ENCODE data around the gene CYFIP2. TPM values are rescaled to one million over a fixed set of nuclear protein-coding genes. Genes with fewer than 3 reads are reported as not detected.

CYFIP2 gene
- total RNA-seq, 2 experiments from 2014 or later: 271 to 287 TPM

DNA sequence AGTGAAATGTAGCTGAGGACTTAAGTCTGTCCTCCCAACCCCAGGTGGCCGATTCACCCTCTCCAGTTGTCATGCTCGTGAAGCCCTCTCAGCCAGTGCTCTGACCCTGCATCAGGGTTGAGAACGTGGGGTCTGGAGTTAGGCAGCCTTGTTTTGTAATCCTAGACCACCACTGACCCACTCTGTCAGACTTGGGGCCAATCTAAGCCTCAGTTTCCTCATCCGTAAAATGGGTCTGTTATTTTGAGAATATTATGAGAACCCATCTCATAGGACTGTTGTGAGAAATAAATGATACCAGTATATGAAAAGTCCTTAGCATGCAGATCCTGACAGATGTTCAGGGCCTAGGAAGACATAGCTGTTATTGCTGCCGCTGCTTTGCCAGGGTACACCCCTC is 37.1 kb downstream of the CYFIP2 start:
- Mint-ChIP-seq H3K4me1 (ENCODE audit: low read depth) (peaks cover 62% of the 10 kb centered on the region), H3K36me3 (ENCODE audit: low read depth) (peaks cover 96% of the 10 kb centered on the region), H3K4me3 (no peak overlapping the region), H3K27ac (peak overlapping the region; percentile 80), H3K27me3 (no peaks in the 10 kb centered on the region), H3K9me3 (no peaks in the 10 kb centered on the region)
- no peak overlapping the region for H3K4me3 ChIP-seq (ENCODE audit: low read length)
- H3K27ac ChIP-seq (ENCODE audit: low read depth in 1 of 2, low read length in 2 of 2): peak overlapping the region; percentile 54 to 65
- ChIA-PET CTCF (interaction anchor here (1.1 to 2.0 kb wide), 5 partner anchors 31 to 187 kb away, joined by 3 to 14 read pairs (median 7); partner anchors contain the start of gene MED7), POLR2A (interaction anchor here (0.8 to 6.5 kb wide), 13 partner anchors 9 to 160 kb away, joined by 3 to 77 read pairs (median 6); partner anchors contain the start of genes CYFIP2 and MED7)
- peaks cover 50% of the 10 kb centered on the region for H3K4me1 ChIP-seq (ENCODE audit: insufficient read depth, low read length)
- peaks cover 72% of the 10 kb centered on the region for H3K36me3 ChIP-seq (ENCODE audit: insufficient read depth, low read length)
- ATAC-seq (ENCODE audit: poor library complexity) (no peak), DNase-seq (no peak)
- intact Hi-C loops (cut with DNase I, micrococcal nuclease): loop anchor here in 1 of 2 experiments (2.0 kb wide), 1 partner anchor 14 kb away; no protein-coding TSS in a partner anchor
- TF ChIP-seq, protein P1, sequence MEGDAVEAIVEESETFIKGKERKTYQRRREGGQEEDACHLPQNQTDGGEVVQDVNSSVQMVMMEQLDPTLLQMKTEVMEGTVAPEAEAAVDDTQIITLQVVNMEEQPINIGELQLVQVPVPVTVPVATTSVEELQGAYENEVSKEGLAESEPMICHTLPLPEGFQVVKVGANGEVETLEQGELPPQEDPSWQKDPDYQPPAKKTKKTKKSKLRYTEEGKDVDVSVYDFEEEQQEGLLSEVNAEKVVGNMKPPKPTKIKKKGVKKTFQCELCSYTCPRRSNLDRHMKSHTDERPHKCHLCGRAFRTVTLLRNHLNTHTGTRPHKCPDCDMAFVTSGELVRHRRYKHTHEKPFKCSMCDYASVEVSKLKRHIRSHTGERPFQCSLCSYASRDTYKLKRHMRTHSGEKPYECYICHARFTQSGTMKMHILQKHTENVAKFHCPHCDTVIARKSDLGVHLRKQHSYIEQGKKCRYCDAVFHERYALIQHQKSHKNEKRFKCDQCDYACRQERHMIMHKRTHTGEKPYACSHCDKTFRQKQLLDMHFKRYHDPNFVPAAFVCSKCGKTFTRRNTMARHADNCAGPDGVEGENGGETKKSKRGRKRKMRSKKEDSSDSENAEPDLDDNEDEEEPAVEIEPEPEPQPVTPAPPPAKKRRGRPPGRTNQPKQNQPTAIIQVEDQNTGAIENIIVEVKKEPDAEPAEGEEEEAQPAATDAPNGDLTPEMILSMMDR (IDR thresholded peaks at IDR 0.05): no peak
- no peaks in the 10 kb centered on the region for H3K9me3 ChIP-seq (ENCODE audit: control insufficient read depth in 1 of 2, insufficient read depth in 1 of 2, low read length in 2 of 2)
- H3K27me3 ChIP-seq (ENCODE audit: control insufficient read depth in 1 of 2, insufficient read depth in 2 of 2, low read length in 2 of 2): no peaks in the 10 kb centered on the region

DNA sequence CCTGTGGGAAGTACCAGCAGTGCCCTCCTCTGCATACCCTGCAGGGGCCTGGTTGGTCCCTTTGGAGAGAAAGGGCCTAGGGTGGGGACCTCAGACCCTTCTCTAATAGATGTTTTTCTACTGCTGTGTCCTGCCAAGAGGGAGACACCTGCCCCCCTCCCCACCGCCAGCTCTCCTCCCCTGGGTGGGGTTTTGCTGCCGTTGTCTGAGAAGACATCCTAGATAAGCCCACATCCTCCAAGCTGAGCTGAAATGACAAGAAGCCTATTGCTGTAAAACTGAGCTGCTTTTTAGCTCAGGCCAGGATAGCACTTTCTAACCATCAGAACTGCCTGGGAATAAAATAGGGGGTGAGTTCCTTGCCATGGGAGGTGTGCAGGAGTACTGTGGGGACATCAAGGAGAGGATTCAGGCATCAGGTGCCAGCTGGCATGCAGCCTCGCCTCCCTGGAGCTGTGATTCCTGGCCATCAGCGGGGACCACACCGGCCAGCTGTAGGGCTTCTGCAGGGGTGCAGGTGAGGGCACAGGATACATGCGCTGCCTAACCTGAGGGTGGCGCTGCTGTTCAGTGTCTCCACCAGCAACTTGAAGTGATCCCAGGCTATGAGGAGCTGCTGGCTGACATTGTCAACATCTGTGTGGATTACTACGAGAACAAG is 37.9 kb downstream of the CYFIP2 start:
- intact Hi-C loops (cut with DNase I, micrococcal nuclease): loop anchor here in 1 of 2 experiments (2.0 kb wide), 1 partner anchor 15 kb away; no protein-coding TSS in a partner anchor
- no peaks in the 10 kb centered on the region for H3K27me3 Mint-ChIP-seq
- TF ChIP-seq, protein P1 (IDR thresholded peaks at IDR 0.05): peak; percentile 26
- Histone ChIP-seq H3K4me1 (ENCODE audit: insufficient read depth, low read length) (peaks cover 57% of the 10 kb centered on the region), H3K36me3 (ENCODE audit: insufficient read depth, low read length) (peaks cover 72% of the 10 kb centered on the region), H3K27me3 (ENCODE audit: control insufficient read depth in 1 of 2, insufficient read depth in 2 of 2, low read length in 2 of 2) (no peaks in the 10 kb centered on the region), H3K4me3 (ENCODE audit: low read length) (peak overlapping the region; percentile 42), H3K27ac (ENCODE audit: low read depth in 1 of 2, low read length in 2 of 2) (peak overlapping the region; percentile 54 to 65), H3K9me3 (ENCODE audit: control insufficient read depth in 1 of 2, insufficient read depth in 1 of 2, low read length in 2 of 2) (no peaks in the 10 kb centered on the region)
- peak overlapping the region; percentile 87 for H3K4me3 Mint-ChIP-seq
- peaks cover 96% of the 10 kb centered on the region for H3K36me3 Mint-ChIP-seq (ENCODE audit: low read depth)
- peak; percentile 72 for ATAC-seq (ENCODE audit: poor library complexity)
- H3K27ac Mint-ChIP-seq: peak overlapping the region; percentile 80
- H3K9me3 Mint-ChIP-seq: no peaks in the 10 kb centered on the region
- POLR2A ChIA-PET: interaction anchor here (0.8 to 6.5 kb wide), 15 partner anchors 9 to 161 kb away, joined by 3 to 77 read pairs (median 6); partner anchors contain the start of genes CYFIP2 and MED7
- CTCF ChIA-PET: interaction anchor here (0.7 to 2.0 kb wide), 19 partner anchors 9 to 188 kb away, joined by 3 to 14 read pairs (median 4); partner anchors contain the start of gene MED7
- peak; percentile 45 to 86 (median 56) for DNase-seq
- peaks cover 70% of the 10 kb centered on the region for H3K4me1 Mint-ChIP-seq (ENCODE audit: low read depth)

DNA sequence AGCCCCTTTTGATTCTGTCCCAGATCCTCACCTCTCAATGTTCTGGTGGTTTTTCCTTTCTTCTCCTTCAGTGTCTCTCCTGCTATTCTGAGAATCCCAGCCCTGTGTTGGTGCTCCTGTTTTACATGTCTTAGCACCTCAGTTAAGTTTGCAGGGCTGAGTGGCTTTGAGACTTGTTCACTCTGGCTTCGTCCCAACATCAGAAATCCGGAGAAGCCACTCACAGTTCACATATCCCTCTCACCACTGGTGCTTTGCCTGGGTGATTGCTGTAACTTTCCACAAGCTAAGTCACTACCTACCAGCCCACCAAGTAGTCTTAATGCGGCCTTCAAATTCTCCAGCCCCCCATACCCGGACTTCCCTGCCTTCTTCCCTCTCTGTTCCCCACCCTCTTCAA is 40.2 kb downstream of the CYFIP2 start:
- H3K4me3 ChIP-seq (ENCODE audit: low read length): no peak overlapping the region
- intact Hi-C loops (cut with DNase I, micrococcal nuclease): loop anchor here in 1 of 2 experiments (5.0 kb wide), 1 partner anchor 39 kb away; the partner anchor contains the start of gene CYFIP2
- peak overlapping the region; percentile 87 for H3K4me3 Mint-ChIP-seq

More for the DNA sequence above, 40.2 kb downstream of the CYFIP2 start:
- ChIA-PET CTCF (interaction anchor here (0.5 to 1.7 kb wide), 4 partner anchors 22 to 437 kb away, joined by 3 to 7 read pairs (median 4); partner anchors contain the start of gene LSM11), POLR2A (interaction anchor here (0.6 to 3.0 kb wide), 10 partner anchors 17 to 163 kb away, joined by 3 to 34 read pairs (median 7); partner anchors contain the start of gene MED7)
- TF ChIP-seq, protein P1 (IDR thresholded peaks at IDR 0.05): no peak
- Mint-ChIP-seq H3K9me3 (no peaks in the 10 kb centered on the region), H3K27ac (peak overlapping the region; percentile 80), H3K36me3 (ENCODE audit: low read depth) (peaks cover 94% of the 10 kb centered on the region), H3K27me3 (no peaks in the 10 kb centered on the region), H3K4me1 (ENCODE audit: low read depth) (peaks cover 81% of the 10 kb centered on the region)
- H3K4me1 ChIP-seq (ENCODE audit: insufficient read depth, low read length): peaks cover 74% of the 10 kb centered on the region
- H3K9me3 ChIP-seq (ENCODE audit: control insufficient read depth in 1 of 2, insufficient read depth in 1 of 2, low read length in 2 of 2): no peaks in the 10 kb centered on the region
- no peaks in the 10 kb centered on the region for H3K27me3 ChIP-seq (ENCODE audit: control insufficient read depth in 1 of 2, insufficient read depth in 2 of 2, low read length in 2 of 2)
- DNase-seq (no peak), ATAC-seq (ENCODE audit: poor library complexity) (no peak)
- peak overlapping the region; percentile 41 to 50 for H3K27ac ChIP-seq (ENCODE audit: low read depth in 1 of 2, low read length in 2 of 2)
- H3K36me3 ChIP-seq (ENCODE audit: insufficient read depth, low read length): peaks cover 71% of the 10 kb centered on the region

Data from CD4-positive, alpha-beta T cell (primary cell).